Activated naive CD8-positive, alpha-beta T cell treated with anti-CD3 and anti-CD28 coated beads for 36 hours (primary cell): ENCODE results near the gene SLC25A21. TPM values are rescaled to one million over a fixed set of nuclear protein-coding genes. Genes with fewer than 3 reads are reported as not detected.

ENCODE experiments used
- DNase-seq: peaks from one replicate; pipeline ENCODE4 v3.0.0; 2021
- H3K27ac Mint-ChIP-seq: one replicate; pipeline ENCODE4 v1.8.0; 2022; ENCODE audit warnings: mild to moderate bottlenecking, moderate library complexity, mixed read lengths
- H3K27me3 Mint-ChIP-seq: one replicate; pipeline ENCODE4 v1.8.0; 2022; ENCODE audit warnings: mild to moderate bottlenecking, mixed read lengths
- H3K36me3 Mint-ChIP-seq: one replicate; pipeline ENCODE4 v1.8.0; 2021; ENCODE audit warnings: mild to moderate bottlenecking, mixed read lengths
- H3K4me1 Mint-ChIP-seq: one replicate; pipeline ENCODE4 v1.8.0; 2021; ENCODE audit warnings: mixed read lengths
- H3K4me3 Mint-ChIP-seq: one replicate; pipeline ENCODE4 v1.8.0; 2022; ENCODE audit warnings: mild to moderate bottlenecking, moderate library complexity, mixed read lengths
- H3K9me3 Mint-ChIP-seq: one replicate; pipeline ENCODE4 v1.8.0; 2022; ENCODE audit warnings: mixed read lengths
- total RNA-seq, 2 experiments: library from RNA; stranded (reverse); gene quantifications; one replicate each; pipeline ENCODE4 v1.2.3, GENCODE V29; 2021

The SLC25A21 gene
- total RNA-seq, 2 experiments from 2014 or later: not detected

DNA sequence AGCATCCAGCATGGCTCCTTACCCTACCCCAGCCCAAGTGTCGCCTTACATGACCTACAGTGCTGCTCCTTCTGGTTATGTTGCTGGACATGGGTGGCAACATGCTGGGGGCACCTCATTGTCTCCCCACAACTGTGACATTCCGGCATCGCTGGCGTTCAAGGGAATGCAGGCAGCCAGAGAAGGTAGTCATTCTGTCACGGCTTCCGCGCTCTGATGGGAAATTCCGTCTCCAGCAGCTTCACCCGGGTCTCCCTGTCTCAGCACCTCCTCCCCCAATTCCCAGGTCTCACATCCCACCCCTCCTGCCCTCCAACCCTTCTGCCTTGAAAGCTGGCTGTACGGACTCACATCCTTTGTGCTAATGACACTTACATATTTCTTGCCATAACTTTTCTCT is 496.2 kb downstream of the SLC25A21 start:
- Mint-ChIP-seq H3K36me3 (no peaks in the 10 kb centered on the region), H3K27me3 (peaks cover 41% of the 10 kb centered on the region), H3K4me1 (no peaks in the 10 kb centered on the region), H3K9me3 (no peaks in the 10 kb centered on the region), H3K27ac (no peak overlapping the region), H3K4me3 (no peak overlapping the region)
- DNase-seq: no peak

DNA sequence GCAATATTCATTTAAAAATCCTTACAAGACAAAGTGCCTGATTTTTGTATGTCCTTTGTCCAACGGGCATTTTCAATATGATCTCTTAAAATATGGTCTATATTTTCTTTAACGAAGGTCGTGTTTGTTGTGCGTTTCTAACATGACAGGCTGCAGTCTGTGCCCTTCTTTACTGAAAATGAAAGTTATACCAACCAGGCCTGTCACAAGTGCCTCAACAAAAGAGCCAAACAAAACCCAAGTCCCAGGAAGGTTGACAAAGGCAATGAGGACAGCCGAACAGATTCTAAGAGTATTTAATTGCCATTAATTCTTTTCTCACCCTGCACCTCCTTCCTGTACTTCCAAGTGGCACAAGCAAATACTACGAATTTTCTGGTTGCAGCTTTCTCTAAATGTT is 496.8 kb downstream of the SLC25A21 start:
- peaks cover 46% of the 10 kb centered on the region for H3K27me3 Mint-ChIP-seq
- H3K36me3 Mint-ChIP-seq: no peaks in the 10 kb centered on the region
- no peak overlapping the region for H3K27ac Mint-ChIP-seq
- no peaks in the 10 kb centered on the region for H3K9me3 Mint-ChIP-seq
- H3K4me3 Mint-ChIP-seq: no peak overlapping the region
- H3K4me1 Mint-ChIP-seq: no peaks in the 10 kb centered on the region
- no peak for DNase-seq

DNA sequence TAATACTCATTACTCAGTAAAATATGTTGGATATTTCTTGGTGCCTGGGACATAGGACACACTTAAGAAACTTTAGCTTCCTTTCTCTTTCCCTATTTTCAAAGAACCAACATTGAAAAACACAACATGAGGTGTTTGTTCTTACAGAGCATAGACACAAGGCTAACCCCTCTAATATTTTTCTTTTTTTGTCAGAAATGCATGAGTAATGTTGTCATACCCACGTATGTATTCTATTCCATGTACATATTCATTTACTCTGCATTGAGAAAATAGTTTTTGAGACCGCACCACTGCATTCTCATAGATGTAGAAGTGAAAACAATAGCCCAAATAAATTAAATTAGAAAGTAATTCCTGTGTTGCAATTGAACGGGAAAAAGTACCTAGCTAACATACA is 497.7 kb downstream of the SLC25A21 start:
- Mint-ChIP-seq H3K9me3 (no peaks in the 10 kb centered on the region), H3K36me3 (no peaks in the 10 kb centered on the region), H3K27me3 (peaks cover 49% of the 10 kb centered on the region), H3K4me3 (no peak overlapping the region), H3K27ac (no peak overlapping the region), H3K4me1 (no peaks in the 10 kb centered on the region)
- no peak for DNase-seq

DNA sequence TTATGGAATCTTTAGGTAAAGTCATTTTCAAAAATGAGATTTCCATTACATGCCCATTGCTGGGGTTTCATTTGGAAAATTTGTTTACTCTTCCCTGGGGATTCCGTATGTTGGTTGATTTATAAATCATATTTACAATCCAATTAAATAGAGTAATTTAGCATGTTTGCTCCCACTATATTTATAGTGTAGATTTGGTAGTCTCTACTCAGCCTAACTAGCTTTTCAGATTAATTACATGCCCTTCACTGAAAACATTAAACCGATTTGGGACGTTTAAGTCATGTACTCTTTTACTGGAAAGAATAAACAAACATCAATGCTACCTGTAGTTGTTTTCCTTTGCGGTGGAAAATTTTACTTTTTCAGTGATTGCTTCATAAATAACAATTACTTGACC is 500.3 kb downstream of the SLC25A21 start:
- H3K36me3 Mint-ChIP-seq: no peaks in the 10 kb centered on the region
- H3K27me3 Mint-ChIP-seq: peaks cover 46% of the 10 kb centered on the region
- no peak overlapping the region for H3K4me3 Mint-ChIP-seq
- H3K4me1 Mint-ChIP-seq: no peaks in the 10 kb centered on the region
- no peak for DNase-seq
- no peak overlapping the region for H3K27ac Mint-ChIP-seq
- peaks cover 1% of the 10 kb centered on the region for H3K9me3 Mint-ChIP-seq

DNA sequence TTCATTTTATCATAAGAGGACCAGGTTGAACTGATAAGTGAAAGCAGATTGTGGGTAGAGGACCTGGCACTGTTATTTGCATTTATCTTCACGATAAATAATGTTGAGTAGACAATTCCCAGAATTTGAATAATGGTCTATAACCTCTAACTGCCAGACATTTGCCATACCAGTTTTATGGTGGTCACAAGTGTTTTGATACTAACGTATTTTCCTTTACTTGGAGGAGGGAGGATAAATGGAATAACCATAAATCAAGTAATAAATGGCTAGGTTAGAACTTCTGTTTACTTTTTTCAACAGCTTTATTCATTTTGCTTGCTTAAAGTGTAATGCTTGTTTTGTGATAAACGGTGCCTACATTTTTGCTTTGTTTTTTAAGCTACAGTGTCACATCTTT is 501.3 kb downstream of the SLC25A21 start:
- Mint-ChIP-seq H3K27me3 (peaks cover 46% of the 10 kb centered on the region), H3K9me3 (peaks cover 1% of the 10 kb centered on the region), H3K27ac (no peak overlapping the region), H3K4me1 (no peaks in the 10 kb centered on the region), H3K36me3 (no peaks in the 10 kb centered on the region), H3K4me3 (no peak overlapping the region)
- DNase-seq: no peak

DNA sequence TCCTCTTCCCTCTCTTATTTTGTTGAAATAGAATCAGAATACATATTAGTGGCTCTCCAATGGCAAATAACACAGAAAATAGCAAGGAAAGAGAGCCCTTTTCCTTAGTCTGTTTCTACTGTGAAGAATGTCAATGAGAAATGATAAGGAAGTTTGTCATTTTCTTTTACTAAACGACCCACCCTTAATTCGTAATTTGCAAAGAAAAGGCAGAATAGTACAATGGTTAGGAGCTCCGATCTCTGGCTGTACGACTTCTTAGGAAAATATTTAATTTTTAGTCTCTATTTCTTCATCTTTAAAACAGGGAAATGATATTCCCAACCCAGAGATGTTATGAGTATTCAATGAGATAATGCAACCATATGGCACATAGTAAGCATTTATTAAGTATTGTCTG is 504.7 kb downstream of the SLC25A21 start:
- H3K9me3 Mint-ChIP-seq: peaks cover 1% of the 10 kb centered on the region
- H3K27me3 Mint-ChIP-seq: peaks cover 61% of the 10 kb centered on the region

DNA sequence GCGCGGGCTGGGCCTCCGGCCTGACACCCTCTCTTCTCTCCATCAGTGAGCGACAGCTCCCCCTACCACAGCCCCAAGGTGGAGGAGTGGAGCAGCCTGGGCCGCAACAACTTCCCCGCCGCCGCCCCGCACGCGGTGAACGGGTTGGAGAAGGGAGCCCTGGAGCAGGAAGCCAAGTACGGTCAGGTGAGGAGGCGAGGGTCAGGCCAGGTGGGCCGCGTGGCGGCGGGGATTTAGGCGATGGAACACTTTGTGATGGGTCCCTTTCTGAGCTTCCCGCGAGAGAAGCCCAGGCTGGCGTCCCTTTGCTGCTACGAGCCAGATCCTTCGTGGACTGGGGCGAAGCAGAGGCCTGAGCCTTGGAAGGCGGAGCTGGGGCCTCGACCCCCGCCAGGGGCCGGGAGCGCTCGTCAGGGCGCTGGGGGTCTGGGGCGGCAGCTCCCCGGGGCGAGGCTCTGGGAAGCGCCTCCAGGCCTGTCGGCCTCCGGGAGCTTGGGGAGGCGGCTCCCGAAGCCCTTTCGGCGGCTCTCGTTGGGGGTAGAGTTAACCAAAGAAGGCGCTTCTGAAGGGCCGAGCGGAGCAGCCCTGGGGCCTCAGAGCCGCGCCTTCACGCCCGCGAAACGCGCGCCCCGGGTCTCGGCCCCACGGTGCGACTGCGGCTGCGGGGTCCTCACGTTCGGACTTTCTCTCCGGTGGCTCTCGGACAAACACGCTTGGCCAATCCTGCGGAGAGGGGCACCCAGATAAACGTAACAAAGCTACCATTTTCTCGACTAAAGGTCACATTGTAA is 505.8 kb downstream of the SLC25A21 start:
- H3K9me3 Mint-ChIP-seq: peaks cover 2% of the 10 kb centered on the region
- H3K4me1 Mint-ChIP-seq: peaks cover 24% of the 10 kb centered on the region
- H3K27ac Mint-ChIP-seq: no peak overlapping the region
- H3K27me3 Mint-ChIP-seq: peaks cover 72% of the 10 kb centered on the region
- DNase-seq: no peak
- peaks cover 8% of the 10 kb centered on the region for H3K36me3 Mint-ChIP-seq
- H3K4me3 Mint-ChIP-seq: no peak overlapping the region

More for the DNA sequence above, 504.7 kb downstream of the SLC25A21 start:
- Mint-ChIP-seq H3K4me1 (peaks cover 16% of the 10 kb centered on the region), H3K27ac (no peak overlapping the region), H3K36me3 (peaks cover 5% of the 10 kb centered on the region), H3K4me3 (no peak overlapping the region)
- DNase-seq: no peak

DNA sequence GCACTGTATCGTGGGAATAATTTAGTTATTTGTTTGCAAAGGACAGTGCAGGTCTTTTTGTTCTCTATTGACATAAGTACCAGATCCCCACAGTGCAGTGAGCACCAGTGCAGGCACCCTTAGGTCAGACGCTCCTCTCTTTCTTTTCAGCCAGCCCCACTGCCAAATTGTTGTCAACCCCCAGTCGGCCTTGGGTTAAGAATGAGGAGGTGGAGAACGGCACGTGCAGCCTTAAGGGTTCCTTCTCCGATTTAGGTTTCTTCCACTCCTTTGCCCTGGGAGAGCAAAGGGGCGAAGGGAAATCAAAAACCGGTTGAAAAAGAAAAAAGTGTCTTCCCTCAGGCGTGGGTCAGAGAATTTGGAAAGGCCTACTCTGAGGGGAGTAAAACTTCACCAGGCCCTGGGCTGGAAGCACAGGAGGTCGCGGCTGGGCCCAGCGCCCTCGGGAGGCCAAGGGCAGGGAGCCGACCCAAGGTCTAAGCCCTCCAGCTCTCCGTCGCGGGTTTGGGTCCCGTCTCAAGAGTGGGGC is 506.5 kb downstream of the SLC25A21 start:
- DNase-seq: no peak
- H3K4me1 Mint-ChIP-seq: peaks cover 28% of the 10 kb centered on the region

DNA sequence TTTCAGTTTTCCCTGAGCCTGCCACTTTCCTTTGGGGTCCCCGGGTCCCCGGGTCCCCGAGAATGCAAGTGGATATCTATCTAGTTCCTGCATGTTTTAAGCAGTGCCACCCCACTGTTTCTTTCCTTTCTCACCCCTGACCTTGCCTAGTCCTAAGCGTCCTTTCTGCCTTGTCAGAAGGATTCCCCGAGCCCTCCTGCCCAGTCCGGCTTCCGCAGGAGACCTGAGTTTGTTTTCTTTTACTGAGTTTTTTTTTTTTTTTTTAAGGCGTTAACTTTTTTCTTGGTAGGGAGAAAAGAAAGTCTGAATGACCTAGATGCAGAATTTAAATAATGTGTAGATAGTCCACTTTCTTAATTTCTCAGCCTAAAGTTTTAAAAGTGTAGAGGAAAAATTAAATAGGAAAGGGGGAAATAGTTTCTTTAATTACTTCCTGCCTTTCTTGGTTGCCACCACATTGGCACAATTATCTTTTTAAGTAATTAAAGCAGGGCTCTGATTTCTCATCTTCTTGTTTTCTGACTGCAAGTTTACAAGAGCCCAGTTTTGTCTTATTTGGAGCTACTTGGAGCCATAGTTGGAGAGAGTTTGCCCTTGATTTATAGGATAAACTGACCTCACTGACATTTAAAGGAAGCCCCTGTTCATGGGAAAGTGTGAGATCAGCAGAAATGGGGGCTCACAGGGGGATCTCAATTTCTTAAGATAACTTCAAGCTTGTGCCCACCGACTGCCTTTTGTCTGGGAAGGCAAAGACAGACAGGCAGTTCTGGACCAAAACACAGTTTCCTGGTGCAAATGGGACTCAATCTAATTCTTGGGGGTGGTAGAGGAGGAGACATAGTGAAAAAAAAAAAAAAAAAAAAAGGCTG is 507.8 kb downstream of the SLC25A21 start:
- Mint-ChIP-seq H3K27me3 (peaks cover 81% of the 10 kb centered on the region), H3K9me3 (peaks cover 6% of the 10 kb centered on the region), H3K27ac (no peak overlapping the region), H3K36me3 (peaks cover 8% of the 10 kb centered on the region), H3K4me3 (no peak overlapping the region), H3K4me1 (peaks cover 37% of the 10 kb centered on the region)
- no peak for DNase-seq

More for the DNA sequence above, 506.5 kb downstream of the SLC25A21 start:
- Mint-ChIP-seq H3K4me3 (no peak overlapping the region), H3K36me3 (peaks cover 8% of the 10 kb centered on the region), H3K27ac (no peak overlapping the region), H3K9me3 (peaks cover 6% of the 10 kb centered on the region), H3K27me3 (peaks cover 76% of the 10 kb centered on the region)

DNA sequence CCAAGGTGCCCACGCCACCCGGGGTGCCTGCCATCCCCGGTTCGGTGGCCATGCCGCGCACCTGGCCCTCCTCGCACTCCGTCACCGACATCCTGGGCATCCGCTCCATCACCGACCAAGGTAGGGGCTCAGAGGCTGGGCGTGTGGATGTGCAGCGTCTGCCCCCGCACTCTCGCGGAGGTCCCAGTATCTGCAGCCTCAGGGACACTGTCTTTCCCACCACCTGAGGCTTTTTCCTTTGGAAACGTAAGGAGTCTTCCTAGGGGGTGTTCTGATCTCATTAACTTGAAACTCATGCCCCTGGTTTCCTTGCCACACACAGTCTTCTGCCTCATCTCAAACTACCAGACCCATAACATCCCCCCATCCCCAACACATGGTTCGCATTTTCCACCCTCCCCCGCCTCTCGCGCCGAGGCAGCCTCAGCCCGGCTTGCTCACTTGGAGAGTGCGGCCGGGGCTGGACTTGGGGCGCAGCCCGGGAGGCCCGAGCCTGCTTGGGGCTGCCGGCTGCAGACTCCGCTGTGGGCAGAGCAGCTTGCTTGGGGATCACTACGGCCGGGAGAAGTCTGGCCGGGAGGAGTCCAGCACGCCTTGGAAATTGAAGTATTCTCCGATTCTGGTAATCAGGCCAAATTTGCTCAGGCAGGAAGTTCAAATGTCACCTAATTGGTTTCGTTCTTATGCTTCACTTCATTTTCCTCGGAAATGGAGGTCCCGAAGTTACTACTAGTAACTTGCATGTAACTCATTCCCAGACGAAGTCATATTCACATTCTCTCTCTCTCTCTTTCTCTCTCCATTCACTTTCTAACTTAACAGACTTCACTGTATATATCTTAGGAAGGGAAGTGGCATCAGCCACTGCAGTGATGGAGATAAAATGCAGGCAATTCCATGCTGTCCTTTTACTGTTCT is 508.7 kb downstream of the SLC25A21 start:
- Mint-ChIP-seq H3K9me3 (peaks cover 6% of the 10 kb centered on the region), H3K4me3 (peak overlapping the region; percentile 18)

DNA sequence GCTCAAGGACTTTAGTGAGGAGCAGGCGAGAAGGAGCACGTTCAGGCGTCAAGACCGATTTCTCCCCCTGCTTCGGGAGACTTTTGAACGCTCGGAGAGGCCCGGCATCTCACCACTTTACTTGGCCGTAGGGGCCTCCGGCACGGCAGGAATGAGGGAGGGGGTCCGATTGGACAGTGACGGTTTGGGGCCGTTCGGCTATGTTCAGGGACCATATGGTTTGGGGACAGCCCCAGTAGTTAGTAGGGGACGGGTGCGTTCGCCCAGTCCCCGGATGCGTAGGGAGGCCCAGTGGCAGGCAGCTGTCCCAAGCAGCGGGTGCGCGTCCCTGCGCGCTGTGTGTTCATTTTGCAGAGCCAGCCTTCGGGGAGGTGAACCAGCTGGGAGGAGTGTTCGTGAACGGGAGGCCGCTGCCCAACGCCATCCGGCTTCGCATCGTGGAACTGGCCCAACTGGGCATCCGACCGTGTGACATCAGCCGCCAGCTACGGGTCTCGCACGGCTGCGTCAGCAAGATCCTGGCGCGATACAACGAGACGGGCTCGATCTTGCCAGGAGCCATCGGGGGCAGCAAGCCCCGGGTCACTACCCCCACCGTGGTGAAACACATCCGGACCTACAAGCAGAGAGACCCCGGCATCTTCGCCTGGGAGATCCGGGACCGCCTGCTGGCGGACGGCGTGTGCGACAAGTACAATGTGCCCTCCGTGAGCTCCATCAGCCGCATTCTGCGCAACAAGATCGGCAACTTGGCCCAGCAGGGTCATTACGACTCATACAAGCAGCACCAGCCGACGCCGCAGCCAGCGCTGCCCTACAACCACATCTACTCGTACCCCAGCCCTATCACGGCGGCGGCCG is 509.6 kb downstream of the SLC25A21 start:
- peaks cover 96% of the 10 kb centered on the region for H3K27me3 Mint-ChIP-seq
- H3K27ac Mint-ChIP-seq: no peak overlapping the region
- peaks cover 6% of the 10 kb centered on the region for H3K9me3 Mint-ChIP-seq
- DNase-seq: no peak
- peaks cover 41% of the 10 kb centered on the region for H3K4me1 Mint-ChIP-seq
- H3K36me3 Mint-ChIP-seq: peaks cover 8% of the 10 kb centered on the region
- peak overlapping the region; percentile 37 for H3K4me3 Mint-ChIP-seq

More for the DNA sequence above, 508.7 kb downstream of the SLC25A21 start:
- Mint-ChIP-seq H3K36me3 (peaks cover 8% of the 10 kb centered on the region), H3K4me1 (peaks cover 41% of the 10 kb centered on the region), H3K27me3 (peaks cover 90% of the 10 kb centered on the region), H3K27ac (no peak overlapping the region)
- no peak for DNase-seq

DNA sequence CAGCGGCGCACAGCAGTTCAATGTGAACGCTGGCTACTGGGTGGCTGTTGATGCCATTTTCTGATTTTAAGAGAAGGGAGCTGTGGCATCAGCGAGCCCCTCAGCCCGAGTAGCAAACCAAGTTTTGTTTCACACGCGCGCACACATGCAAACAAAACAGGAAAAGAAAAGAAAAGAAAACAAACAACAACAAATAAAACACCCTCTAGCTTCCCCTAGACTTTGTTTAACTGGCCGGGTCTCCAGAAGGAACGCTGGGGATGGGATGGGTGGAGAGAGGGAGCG is 510.2 kb downstream of the SLC25A21 start:
- no peak for DNase-seq
- Mint-ChIP-seq H3K4me1 (peaks cover 42% of the 10 kb centered on the region), H3K27ac (no peak overlapping the region), H3K9me3 (peaks cover 5% of the 10 kb centered on the region), H3K4me3 (peak overlapping the region; percentile 37), H3K27me3 (peaks cover 96% of the 10 kb centered on the region), H3K36me3 (peaks cover 8% of the 10 kb centered on the region)

DNA sequence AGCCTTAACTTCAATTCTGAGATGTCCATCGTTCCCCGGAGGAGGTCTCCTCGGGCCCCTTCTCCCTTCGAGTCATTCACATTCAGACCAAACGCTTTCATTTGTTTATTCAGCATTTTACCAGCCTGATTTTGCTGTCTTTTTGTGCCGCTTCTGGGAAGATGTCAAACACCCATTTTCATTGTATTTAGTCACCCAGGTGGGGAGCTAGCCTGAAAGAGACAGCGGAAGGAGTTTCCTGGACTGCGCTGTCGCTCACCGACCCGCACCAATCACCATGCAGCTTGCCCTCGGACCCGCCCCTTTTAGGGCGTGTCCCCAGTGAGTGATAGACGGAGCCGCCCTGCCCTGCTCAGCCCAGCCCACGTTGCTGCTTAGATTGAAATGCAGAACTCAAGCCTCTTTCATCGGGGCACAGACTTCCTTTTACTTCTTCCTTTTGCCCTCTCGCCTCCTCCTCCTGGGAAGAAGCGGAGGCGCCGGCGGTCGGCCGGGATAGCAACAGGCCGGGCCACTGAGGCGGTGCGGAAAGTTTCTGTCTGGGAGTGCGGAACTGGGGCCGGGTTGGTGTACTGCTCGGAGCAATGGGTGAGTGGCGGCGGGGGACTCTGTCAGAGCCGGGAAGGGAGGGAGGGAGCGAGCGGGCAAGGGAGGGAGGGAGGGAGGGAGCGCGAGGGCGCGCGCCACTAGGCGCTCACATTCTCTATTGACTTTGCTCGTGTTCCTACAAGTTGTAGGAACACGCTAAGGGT is 510.7 kb downstream of the SLC25A21 start, which contains the start of gene PAX9:
Gene PAX9, plus strand, starts transcription at position 355 of the 752 bp plus-strand sequence. Its CDS starts 230 bp downstream, at position 585.
- Mint-ChIP-seq H3K27me3 (peaks cover 98% of the 10 kb centered on the region), H3K36me3 (peaks cover 8% of the 10 kb centered on the region), H3K9me3 (peaks cover 5% of the 10 kb centered on the region), H3K4me3 (peak within 1 kb of the TSS; percentile 59), H3K27ac (peak within 1 kb of the TSS; percentile 31), H3K4me1 (peaks cover 45% of the 10 kb centered on the region)
- DNase-seq: peak; percentile 46
